Neutrophil (primary cell): Measurements from ENCODE around the gene ABL1.

Source experiments
- H3K27ac ChIP-seq: fragments of 200-600 bp; sonication (generic); 2 replicates; pipeline ENCODE4 v1.5.1; 2016; ENCODE audit warnings: mild to moderate bottlenecking, moderate library complexity
- H3K27me3 ChIP-seq: fragments of 200-600 bp; sonication (generic); 2 replicates; pipeline ENCODE4 v1.6.0; 2016; ENCODE audit warnings: mild to moderate bottlenecking
- H3K36me3 ChIP-seq: fragments of 200-600 bp; sonication (generic); 2 replicates; pipeline ENCODE4 v1.5.1; 2017
- H3K4me1 ChIP-seq, 2 experiments: fragments of 200-600 bp in 1 of 2; sonication (generic) in 1 of 2; 1 replicate in 1 of 2; 2 replicates in 1 of 2; pipeline versions ENCODE4 v1.5.1 to v1.6.1; 2013 to 2016; ENCODE audit warnings: low read depth in 1 of 2, low read length in 1 of 2, mild to moderate bottlenecking in 1 of 2, moderate library complexity in 1 of 2; ENCODE audit not compliant: control insufficient read depth in 1 of 2, insufficient read depth in 1 of 2
- H3K4me3 ChIP-seq, 2 experiments: fragments of 200-600 bp in 1 of 2; sonication (generic) in 1 of 2; 1 replicate in 1 of 2; 2 replicates in 1 of 2; pipeline ENCODE4 v1.5.1; 2013 to 2016; ENCODE audit warnings: low read depth in 1 of 2, low read length in 1 of 2, mild to moderate bottlenecking in 1 of 2, moderate library complexity in 1 of 2
- H3K9me3 ChIP-seq: fragments of 200-600 bp; sonication (generic); 2 replicates; pipeline ENCODE4 v1.5.1; 2016
- CTCF ChIP-seq: fragments of 200-600 bp; sonication (generic); IDR thresholded peaks from 2 replicates; pipeline ENCODE4 v1.5.1; 2016; ENCODE audit warnings: antibody characterized with exemption

ABL1 gene

GRCh38 chr9:130824079-130824478 lies 11.0 kb upstream of the ABL1 start:
- no peak overlapping the region for H3K27ac ChIP-seq

GRCh38 chr9:130824643-130825350 lies 10.3 kb upstream of the ABL1 start:
- Histone ChIP-seq H3K4me3 (no peak overlapping the region), H3K9me3 (no peaks in the 10 kb centered on the region), H3K4me1 (no peaks in the 10 kb centered on the region), H3K27ac (no peak overlapping the region), H3K36me3 (no peaks in the 10 kb centered on the region), H3K27me3 (no peaks in the 10 kb centered on the region)
- TF ChIP-seq CTCF: no peak

More at GRCh38 chr9:130824079-130824478, 11.0 kb upstream of the ABL1 start:
- Histone ChIP-seq H3K4me3 (no peak overlapping the region), H3K36me3 (no peaks in the 10 kb centered on the region), H3K4me1 (no peaks in the 10 kb centered on the region), H3K9me3 (no peaks in the 10 kb centered on the region), H3K27me3 (no peaks in the 10 kb centered on the region)
- no peak for TF ChIP-seq CTCF

- Histone ChIP-seq H3K4me1 (no peaks in the 10 kb centered on the region), H3K9me3 (no peaks in the 10 kb centered on the region), H3K36me3 (no peaks in the 10 kb centered on the region), H3K4me3 (no peak overlapping the region), H3K27ac (no peak overlapping the region), H3K27me3 (no peaks in the 10 kb centered on the region)
- no peak for TF ChIP-seq CTCF
Measured at GRCh38 chr9:130825351-130825651, 9.8 kb upstream of the ABL1 start.

GRCh38 chr9:130825809-130826208 lies 9.2 kb upstream of the ABL1 start:
- Histone ChIP-seq H3K4me1 (no peaks in the 10 kb centered on the region), H3K36me3 (no peaks in the 10 kb centered on the region), H3K9me3 (no peaks in the 10 kb centered on the region), H3K27ac (no peak overlapping the region), H3K4me3 (no peak overlapping the region), H3K27me3 (no peaks in the 10 kb centered on the region)
- no peak for TF ChIP-seq CTCF

GRCh38 chr9:130829762-130830161 lies 5.3 kb upstream of the ABL1 start:
- Histone ChIP-seq H3K27ac (no peak overlapping the region), H3K4me3 (no peak overlapping the region), H3K9me3 (no peaks in the 10 kb centered on the region), H3K36me3 (no peaks in the 10 kb centered on the region), H3K27me3 (peaks cover 13% of the 10 kb centered on the region), H3K4me1 (peaks cover 5 to 6% of the 10 kb centered on the region in 2 experiments)
- no peak for TF ChIP-seq CTCF
